K562 (cell line): ENCODE measurements around the gene POLD4. TPM values are rescaled to one million over a fixed set of nuclear protein-coding genes. Genes with fewer than 3 reads are reported as not detected.

Source experiments
- ATAC-seq: fragments of 200-7000 bp; cut with Tn5 transposase; 3 replicates; pipeline ENCODE4 v1.9.1; 2020; ENCODE audit warnings: moderate library complexity
- BruUV-seq: library from RNA; stranded (reverse); fragments of 400-500 nt; replicated peaks from 2 replicates; lab custom pipeline; 2021; lab: Mats Ljungman, UMichigan
- CTCF ChIA-PET: fragments of 300-600 bp; formaldehyde crosslinking; extraction: SDS; loops from one replicate; lab custom pipeline; 2021; ENCODE audit warnings: low intra/inter-chr PET ratio; lab: Yijun Ruan, JAX
- POLR2A ChIA-PET: fragments of 300-600, 350-650 bp; sonication (Branson Sonifier 250); formaldehyde crosslinking; extraction: SDS; loops from one replicate; lab custom pipeline; 2021; ENCODE audit warnings: antibody characterized with exemption, inconsistent platforms; lab: Yijun Ruan, JAX
- DNase-seq, 4 experiments: peaks; one replicate each; pipeline versions ENCODE4 v3.0.0 to v3.0.0-alpha.2; 2011 to 2018; ENCODE audit warnings: low spot score in 3 of 4, mixed read lengths in 3 of 4; ENCODE audit errors: extremely low read depth in 1 of 4
- FAIRE-seq: peaks from 2 replicates; lab custom pipeline; 2011; peaks lifted over from hg19 to GRCh38; lab: Jason Lieb, UNC
- H2AFZ ChIP-seq: 2 replicates; pipeline ENCODE4 v1.6.0; 2011; ENCODE audit warnings: low read depth, low read length, control low read depth, inconsistent platforms
- H3K27ac ChIP-seq: fragments of 200-600 bp; 3 replicates; pipeline ENCODE4 v1.8.0; 2011; ENCODE audit warnings: low read depth, mild to moderate bottlenecking, control low read depth, inconsistent platforms, low read length, moderate library complexity, mixed read lengths; ENCODE audit errors: extremely low read depth
- H3K27me3 ChIP-seq, 2 experiments: fragments of 300-600 bp in 1 of 2; 2 replicates in 1 of 2; 3 replicates in 1 of 2; pipeline versions ENCODE4 v1.6.0 to v1.8.0; 2011; ENCODE audit warnings: inconsistent platforms in 2 of 2, low read length in 2 of 2, mild to moderate bottlenecking in 1 of 2, mixed read lengths in 1 of 2, moderate library complexity in 1 of 2; ENCODE audit not compliant: control insufficient read depth in 2 of 2, insufficient read depth in 2 of 2
- H3K36me3 ChIP-seq: fragments of 300-600 bp; 3 replicates; pipeline ENCODE4 v1.8.0; 2011; ENCODE audit warnings: mild to moderate bottlenecking, low read length, inconsistent platforms; ENCODE audit not compliant: control insufficient read depth, insufficient read depth
- H3K4me1 ChIP-seq, 2 experiments: fragments of 200-600 bp in 1 of 2; replicated peaks in 1 of 2; 2 replicates in 1 of 2; 3 replicates in 1 of 2; pipeline versions ENCODE4 v1.5.1 to v1.8.0; 2011; ENCODE audit warnings: inconsistent platforms in 2 of 2, low read length in 2 of 2, mild to moderate bottlenecking in 1 of 2, mixed read lengths in 1 of 2, moderate library complexity in 1 of 2; ENCODE audit not compliant: control insufficient read depth in 2 of 2, insufficient read depth in 2 of 2
- H3K4me2 ChIP-seq: 2 replicates; pipeline ENCODE4 v1.6.1; 2011; ENCODE audit warnings: low read length, control low read depth, inconsistent platforms, mixed read lengths; ENCODE audit not compliant: insufficient read depth
- H3K4me3 ChIP-seq: fragments of 200-600 bp; sonication (generic), shearing (Covaris generic); 2 replicates; pipeline ENCODE4 v1.5.1; 2016; ENCODE audit warnings: control low read depth, inconsistent platforms
- H3K79me2 ChIP-seq: fragments of 200-600 bp; 3 replicates; pipeline ENCODE4 v1.8.0; 2011; ENCODE audit warnings: low read length, inconsistent platforms; ENCODE audit not compliant: control insufficient read depth, insufficient read depth
- H3K9ac ChIP-seq, 2 experiments: 2 replicates each; pipeline versions ENCODE4 v1.6.0 to v1.6.1; 2011; ENCODE audit warnings: low read depth in 2 of 2, low read length in 2 of 2, control low read depth in 1 of 2, inconsistent platforms in 1 of 2, mild to moderate bottlenecking in 1 of 2, mixed read lengths in 1 of 2; ENCODE audit not compliant: insufficient read depth in 1 of 2
- H3K9me1 ChIP-seq: one replicate; pipeline ENCODE4 v1.6.0; 2011; ENCODE audit warnings: inconsistent platforms, mild to moderate bottlenecking, low read length, moderate library complexity; ENCODE audit not compliant: control insufficient read depth, insufficient read depth
- H3K9me3 ChIP-seq: replicated peaks from 2 replicates; pipeline ENCODE4 v1.5.1; 2011; ENCODE audit warnings: low read depth, low read length, inconsistent platforms; ENCODE audit not compliant: control insufficient read depth, insufficient read depth
- H4K20me1 ChIP-seq: replicated peaks from 2 replicates; pipeline ENCODE4 v1.6.1; 2011; ENCODE audit warnings: low read length, inconsistent platforms, mixed read lengths; ENCODE audit not compliant: control insufficient read depth, insufficient read depth
- CLOCK ChIP-seq: fragments of 250-450 bp; sonication (Bioruptor Pico); IDR thresholded peaks from 2 replicates; pipeline ENCODE4 v1.4.0; 2020; ENCODE audit warnings: mild to moderate bottlenecking, moderate library complexity, borderline replicate concordance
- CREB3L1 ChIP-seq: fragments of 450-650 bp; IDR thresholded peaks from 2 replicates; pipeline ENCODE4 v1.6.1; 2014; ENCODE audit warnings: low read depth, mild to moderate bottlenecking, moderate library complexity, borderline replicate concordance
- CREM ChIP-seq: IDR thresholded peaks from 2 replicates; pipeline ENCODE4 v1.6.1; 2014; ENCODE audit warnings: antibody characterized with exemption, low read depth
- DEAF1 ChIP-seq: fragments of 450-650 bp; formaldehyde crosslinking; IDR thresholded peaks from 2 replicates; pipeline ENCODE4 v1.4.0; 2020; ENCODE audit warnings: mild to moderate bottlenecking, moderate library complexity
- RUNX1 ChIP-seq: sonication (generic); IDR thresholded peaks from 2 replicates; pipeline ENCODE4 v1.6.1; 2016; ENCODE audit warnings: antibody characterized with exemption, low read depth
- TRIM28 ChIP-seq: fragments of 450-650 bp; IDR thresholded peaks from 2 replicates; pipeline ENCODE4 v1.6.1; 2017
- ZHX1 ChIP-seq: fragments of 150-350 bp; conservative IDR thresholded peaks from 2 replicates; pipeline ENCODE4 v1.6.1; 2014; ENCODE audit warnings: low read length
- WGBS: fragments of 100-300 bp; shearing (Covaris generic); methylation state at CpG from one replicate; pipeline ENCODE4 v1.1.6; 2016; ENCODE audit warnings: low coverage, mixed read lengths; ENCODE audit not compliant: insufficient coverage; ENCODE audit errors: missing lambda C conversion rate; 5-methylcytosine and 5-hydroxymethylcytosine counted together
- in situ Hi-C: fragments of 300-500 bp; cut with MboI; formaldehyde crosslinking; loops from 4 replicates; pipeline ENCODE4 v1.15.0; 2018; ENCODE audit warnings: inconsistent platforms, mixed read lengths
- intact Hi-C: fragments of 100-400 bp; cut with micrococcal nuclease; formaldehyde crosslinking; loops from 2 replicates; pipeline ENCODE4 v1.14.2; 2022
- polyA plus RNA-seq, 8 experiments: library from polyadenylated mRNA; depleted of rRNA in 4 of 8; stranded (reverse) in 5 of 8; unstranded in 3 of 8; fragments of >200 nt; fragmentation: Nextera tagmentation in 2 of 8; fragmentation: Illumina TruSeq in 1 of 8; extraction: Ambion mirVana in 2 of 8; extraction: Trizol in 1 of 8; gene quantifications; 2 replicates each; pipeline versions ENCODE4 v1.2.1 to v1.2.3, GENCODE V29; 2011 to 2014; ENCODE audit warnings: inconsistent platforms in 1 of 8, missing spikeins in 1 of 8
- total RNA-seq, 7 experiments: library from RNA; depleted of rRNA in 6 of 7; stranded (reverse); fragments of >200 nt in 6 of 7; fragmentation: Illumina TruSeq in 2 of 7; extraction: Trizol in 2 of 7; gene quantifications; 2 replicates each; pipeline versions ENCODE4 v1.2.1 to v1.2.3, GENCODE V29; 2011 to 2021; ENCODE audit warnings: low replicate concordance in 1 of 7

The POLD4 gene
- total and polyA plus RNA-seq, 9 of the 15 experiments (the other 6 are each of a cell fraction or from before 2014, with no cell fraction given): 5.8 to 64.5 (median 18.3) TPM

- no peak for TF ChIP-seq CREB3L1
Measured at GRCh38 chr11:67381244-67381972, 28.1 kb upstream of the POLD4 start (continued).

- 28% methylated on average over 16 of the region's 23 CpGs for WGBS
- Histone ChIP-seq H3K27me3 (no peaks in the 10 kb centered on the region), H3K36me3 (no peaks in the 10 kb centered on the region), H3K4me1 (peaks cover 59 to 65% of the 10 kb centered on the region in 2 experiments), H3K4me2 (peak overlapping the region; percentile 70), H4K20me1 (no peaks in the 10 kb centered on the region), H2AFZ (peak overlapping the region; percentile 86), H3K9me1 (no peaks in the 10 kb centered on the region), H3K27ac (peak overlapping the region; percentile 47), H3K79me2 (peaks cover 3% of the 10 kb centered on the region; the same call in 1 of the 3 replicates), H3K9ac (peak overlapping the region; percentile 36 to 89), H3K9me3 (no peaks in the 10 kb centered on the region), H3K4me3 (no peak overlapping the region)
- ATAC-seq (peak; percentile 60), DNase-seq (peak; percentile 75 to 88 (median 85)), FAIRE-seq (peak; percentile 75)
- in situ Hi-C loops (loop anchor here (5.0 kb wide), 1 partner anchor 117 kb away; no protein-coding TSS in a partner anchor), intact Hi-C loops (loop anchor here (5.0 kb wide), 1 partner anchor 297 kb away; no protein-coding TSS in a partner anchor)
- ChIA-PET CTCF (interaction anchor here (1.3 to 1.8 kb wide), 2 partner anchors 24 to 28 kb away, joined by 5 to 6 read pairs; no protein-coding TSS in a partner anchor), POLR2A (interaction anchor here (0.5 to 3.1 kb wide), 5 partner anchors 8 to 259 kb away, joined by 3 to 15 read pairs (median 5); partner anchors contain the start of genes POLD4 and RAD9A)
- no TSS peak for BruUV-seq
- no peak for TF ChIP-seq RUNX1
- TF ChIP-seq TRIM28: no peak
- no peak for TF ChIP-seq ZHX1
- TF ChIP-seq DEAF1 (CRISPR knock-in tag): no peak
- no peak for TF ChIP-seq CLOCK (CRISPR knock-in tag)
- TF ChIP-seq CREM: peak; percentile 46; the same call in 1 of the 2 replicates
Measured at GRCh38 chr11:67379061-67380058, 26.0 kb upstream of the POLD4 start.
